ENCODE measurements around the gene FBXL14.

FBXL14 gene

DNA sequence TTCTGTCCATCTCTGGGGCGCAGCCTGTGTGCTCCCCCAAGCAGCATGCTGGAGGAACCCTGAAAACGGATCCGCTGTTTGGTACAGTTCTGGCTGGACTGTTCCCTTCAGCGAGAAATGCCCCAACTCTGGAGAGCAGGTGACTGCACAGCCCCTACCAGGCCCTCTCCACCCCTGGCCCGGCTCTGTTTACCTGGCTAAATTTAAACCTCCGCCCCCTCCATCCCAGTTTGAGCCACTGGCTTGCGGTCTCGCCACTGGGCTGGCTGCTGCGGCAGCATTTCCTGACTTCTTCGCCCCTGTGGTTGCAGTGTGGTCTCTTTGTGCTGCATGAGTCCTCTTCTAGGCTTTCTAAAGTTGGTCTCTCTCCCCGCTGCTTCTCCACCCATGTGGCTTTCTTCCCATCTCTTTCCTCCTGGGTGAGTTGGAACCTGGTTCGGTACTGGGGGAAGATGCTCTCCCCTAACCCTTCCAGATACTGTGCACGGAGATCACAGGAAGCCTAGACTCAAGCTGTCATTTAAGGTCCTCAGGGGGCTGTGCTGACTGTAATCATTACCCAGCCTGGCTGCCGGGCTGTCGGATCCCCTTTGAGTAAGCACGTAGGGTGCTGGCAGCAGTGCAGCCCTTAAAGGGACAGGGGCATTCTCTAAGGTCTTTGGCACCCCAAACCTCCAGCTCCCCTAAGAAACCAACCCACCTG is 60.6 kb downstream of the FBXL14 start:
- DNase-seq (ENCODE audit: low spot score), result no peak

DNA sequence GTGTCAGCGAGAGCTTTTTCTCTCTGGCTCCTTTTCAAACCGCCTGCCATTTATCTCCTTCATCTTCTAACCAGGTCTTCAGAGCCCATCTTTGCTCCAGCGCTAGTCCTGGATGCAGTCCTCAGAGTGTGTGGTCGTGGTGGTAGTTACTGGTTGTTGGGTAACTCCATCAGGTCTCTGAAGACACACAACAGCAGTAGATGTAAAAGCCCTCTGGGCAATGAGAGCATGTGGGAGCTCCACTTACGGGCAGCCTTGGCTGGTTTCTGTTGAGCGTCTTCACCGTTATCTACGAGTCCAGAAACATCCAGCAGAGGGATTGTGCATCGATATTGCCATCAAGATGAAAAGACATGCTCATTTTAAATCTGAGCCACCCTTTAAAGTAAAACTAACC is 61.2 kb downstream of the FBXL14 start:
- DNase-seq (ENCODE audit: low spot score), result peak; percentile 35

DNA sequence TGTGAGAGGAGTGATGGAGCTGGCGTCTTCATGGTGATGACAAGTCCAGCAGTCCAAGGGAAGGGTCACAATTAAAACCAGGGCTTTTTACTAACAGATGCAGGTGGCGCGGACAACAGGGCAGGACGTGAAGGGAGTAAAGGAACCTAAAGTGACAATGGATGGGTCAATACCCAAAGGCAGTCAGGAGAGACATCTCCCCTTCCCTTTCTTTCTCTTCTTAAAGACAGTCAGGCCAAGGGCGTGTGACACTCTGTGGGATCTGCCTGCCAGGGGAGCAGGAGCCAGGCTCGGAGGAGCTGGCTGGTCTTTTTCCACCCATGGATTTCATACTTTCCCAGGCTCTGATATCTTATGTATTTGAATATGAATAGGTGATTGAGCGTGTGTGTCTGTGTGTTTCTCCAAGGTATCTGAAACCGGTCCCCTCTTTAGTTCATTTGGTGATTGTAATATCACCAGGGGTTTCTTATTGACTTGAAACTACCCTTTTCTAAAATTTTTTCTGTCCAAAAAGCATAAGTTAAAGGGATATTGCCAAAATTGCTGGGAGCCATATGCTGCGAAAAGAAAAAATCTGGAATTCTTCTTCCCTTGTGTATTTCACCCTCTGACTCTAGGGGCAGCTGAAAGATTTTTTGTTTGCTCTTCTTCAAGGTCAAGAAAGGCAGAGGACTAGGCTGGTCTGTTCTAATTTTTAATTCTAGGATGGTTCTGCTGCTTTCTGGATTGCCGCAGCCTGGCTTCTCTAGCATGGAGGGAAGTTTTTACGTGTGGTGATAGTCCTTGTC is 61.8 kb downstream of the FBXL14 start:
- DNase-seq (ENCODE audit: low spot score), result peak; percentile 17

DNA sequence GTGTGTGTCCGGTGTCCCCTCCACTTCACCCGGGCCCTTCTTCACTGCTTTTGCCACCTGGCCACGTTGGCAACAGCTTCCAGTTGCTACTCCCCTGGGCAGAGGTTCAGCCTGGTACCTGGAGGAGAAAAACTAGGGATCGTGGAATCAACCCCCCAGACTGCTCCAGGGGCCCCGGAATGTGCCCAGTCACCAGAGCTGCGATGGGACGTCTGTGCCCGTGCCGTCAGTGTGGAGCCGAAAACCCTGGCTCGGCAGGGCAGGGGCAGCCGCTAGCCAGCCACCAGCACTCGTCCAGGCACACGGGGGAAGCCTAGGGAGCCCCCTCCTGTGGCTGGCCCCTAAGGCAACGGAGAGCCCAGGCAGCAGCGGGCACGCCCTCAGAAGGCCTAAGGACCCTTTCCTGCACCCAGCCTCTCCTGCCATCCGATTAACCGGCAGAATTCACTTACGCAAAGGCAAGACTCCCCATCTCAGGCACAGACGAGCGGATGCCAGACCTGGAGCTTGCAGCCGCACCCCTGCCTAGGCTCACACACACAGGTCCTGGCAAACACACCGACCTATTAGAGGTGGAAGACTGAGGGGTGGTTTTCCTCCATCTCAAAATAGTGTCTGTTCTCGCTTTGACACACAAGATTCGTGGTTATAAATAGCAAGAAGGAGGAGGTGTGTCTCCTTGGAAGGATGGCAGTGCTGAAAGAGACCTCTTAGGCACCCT is 62.6 kb downstream of the FBXL14 start:
- DNase-seq (ENCODE audit: low spot score), result no peak

DNA sequence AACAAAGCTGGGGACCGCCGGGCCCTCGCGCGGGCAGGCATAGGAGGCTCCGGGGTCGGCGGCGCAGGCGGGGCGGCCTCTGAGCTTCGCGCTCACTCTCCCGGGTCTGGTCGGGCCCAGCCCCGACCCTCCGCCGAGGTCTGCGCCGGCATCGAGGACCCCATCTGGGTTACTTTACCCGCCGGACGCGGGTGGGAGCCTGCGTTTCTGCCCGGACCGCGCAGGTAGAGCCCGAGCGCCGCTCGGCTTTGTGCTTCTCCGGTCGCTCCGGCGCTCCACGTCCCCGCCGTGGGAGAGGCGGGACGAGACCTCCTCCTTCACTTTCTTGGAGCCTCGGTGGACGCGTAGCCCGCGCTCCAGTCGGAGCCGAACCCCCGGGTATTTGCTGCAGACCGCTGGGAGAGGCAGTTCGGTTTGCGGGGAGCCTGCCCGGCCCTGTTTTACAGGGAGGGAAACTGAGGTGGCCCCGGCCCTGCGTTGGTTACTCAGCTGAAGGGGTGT is 63.2 kb downstream of the FBXL14 start:
- no peak for DNase-seq (ENCODE audit: low spot score)

DNA sequence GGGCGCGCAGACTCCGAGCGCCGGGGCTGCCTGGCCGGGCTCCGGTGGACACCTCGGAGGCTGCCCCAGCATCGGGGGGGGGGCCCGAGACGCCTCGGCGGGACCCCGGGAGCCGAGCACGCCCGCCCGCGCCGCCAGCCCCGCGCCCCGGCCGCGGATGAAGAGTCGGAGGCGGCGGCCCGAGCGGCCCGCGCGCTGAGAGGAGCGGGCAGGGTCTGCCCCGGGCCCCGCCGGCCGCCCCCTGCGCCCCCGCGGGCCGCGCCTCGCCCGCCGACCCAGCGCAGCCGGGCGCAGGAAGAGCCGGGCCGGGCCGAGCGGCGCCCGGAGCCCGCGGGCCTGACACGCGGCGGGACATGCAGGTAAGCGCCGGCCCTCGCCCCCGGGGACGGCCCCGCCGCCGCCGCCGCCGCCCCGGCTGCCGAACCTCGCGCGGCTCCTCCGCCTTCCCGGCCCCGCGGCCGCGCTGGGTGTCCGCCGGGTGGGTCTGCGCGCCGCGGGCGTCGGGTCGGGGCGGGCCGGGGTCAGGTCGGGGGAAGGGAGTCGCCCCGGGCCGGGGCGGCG is 63.7 kb downstream of the FBXL14 start:
- no peak for DNase-seq (ENCODE audit: low spot score)

DNA sequence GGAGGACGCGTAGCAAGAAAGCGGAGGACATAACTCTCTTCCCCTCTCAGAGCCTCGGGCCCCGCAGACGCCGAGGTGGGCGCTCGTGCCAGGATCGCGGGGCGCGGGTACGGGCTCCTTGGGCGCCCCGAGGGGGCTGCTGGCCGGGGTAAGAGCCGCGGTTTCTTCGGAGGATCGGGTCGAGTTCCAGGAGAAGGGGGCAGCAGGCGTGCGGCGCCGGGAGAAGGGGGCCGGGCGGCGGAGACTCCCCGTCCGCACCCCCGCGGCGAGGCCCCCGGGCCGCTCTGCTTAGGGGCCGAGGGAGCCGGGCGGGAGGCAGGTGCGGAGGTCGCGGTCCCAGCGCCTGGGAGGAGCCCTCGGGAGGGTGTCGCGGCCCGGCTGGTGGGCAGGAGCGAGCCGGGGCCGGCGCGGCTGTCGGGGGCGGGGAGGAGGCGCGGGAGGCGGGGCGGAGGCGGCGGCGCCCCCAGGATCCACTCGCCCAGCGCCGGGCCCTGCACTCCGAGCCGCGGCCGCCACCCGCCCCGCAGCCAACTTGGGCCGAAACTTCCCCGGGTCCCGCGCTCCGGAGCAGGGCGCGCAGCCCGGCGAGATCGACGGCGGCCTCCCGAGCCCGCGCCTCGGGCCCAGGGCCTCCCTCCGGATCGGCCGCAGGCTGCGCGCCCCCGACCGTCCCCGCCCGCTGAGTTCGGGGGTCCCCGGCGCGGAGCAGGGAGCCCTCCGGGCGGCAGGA is 64.4 kb downstream of the FBXL14 start:
- DNase-seq (ENCODE audit: low spot score), result no peak

DNA sequence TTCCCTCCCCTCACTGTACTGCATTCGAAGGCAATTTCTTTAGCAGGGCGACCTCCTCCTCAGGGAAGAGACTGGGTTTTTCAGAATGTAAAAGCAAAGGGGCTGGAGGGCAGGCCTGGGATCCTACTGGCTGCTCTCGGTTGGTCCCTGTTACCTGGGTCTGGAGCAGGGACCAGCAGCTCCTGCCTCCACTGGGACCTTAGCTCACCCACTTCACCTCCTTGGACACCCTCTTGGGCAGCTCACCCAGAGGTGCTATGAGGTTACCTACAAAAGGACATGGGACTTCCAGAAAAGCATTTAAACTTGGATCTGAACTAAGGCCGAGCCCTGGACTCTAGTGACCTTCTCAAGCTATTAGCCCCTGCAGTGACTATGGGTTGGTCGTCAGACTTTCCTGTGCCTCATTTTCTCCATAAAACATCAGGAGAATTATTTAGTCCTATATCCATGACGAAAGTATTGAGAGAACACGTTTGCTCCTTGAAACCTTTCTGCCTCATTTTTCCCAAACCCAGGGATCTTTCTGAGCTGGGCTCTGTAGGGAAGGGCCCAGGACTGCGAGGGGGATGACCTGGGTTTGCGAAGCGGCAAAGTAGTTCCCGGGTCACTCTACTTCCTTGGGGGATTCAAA is 65.0 kb downstream of the FBXL14 start:
- DNase-seq (ENCODE audit: low spot score), result no peak

DNA sequence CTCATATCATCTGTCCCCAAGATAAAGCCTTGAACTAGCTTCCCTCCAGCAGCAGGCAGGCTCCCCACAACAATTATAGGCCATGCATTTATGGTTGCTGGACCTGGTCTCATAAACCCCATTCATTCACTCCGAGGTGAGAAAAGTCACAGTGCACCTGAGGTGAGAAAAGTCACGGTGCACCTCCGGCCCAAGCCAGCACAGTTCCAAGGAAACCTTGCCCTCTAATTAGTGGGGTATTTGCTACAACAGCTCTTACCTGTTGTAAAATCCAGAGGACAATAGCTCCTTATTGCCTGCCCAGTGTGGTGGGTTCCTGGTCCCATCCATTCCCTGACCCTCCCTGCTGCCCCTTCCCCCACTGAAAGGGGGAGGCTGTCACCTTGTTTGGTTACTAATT is 65.6 kb downstream of the FBXL14 start:
- no peak for DNase-seq (ENCODE audit: low spot score)

DNA sequence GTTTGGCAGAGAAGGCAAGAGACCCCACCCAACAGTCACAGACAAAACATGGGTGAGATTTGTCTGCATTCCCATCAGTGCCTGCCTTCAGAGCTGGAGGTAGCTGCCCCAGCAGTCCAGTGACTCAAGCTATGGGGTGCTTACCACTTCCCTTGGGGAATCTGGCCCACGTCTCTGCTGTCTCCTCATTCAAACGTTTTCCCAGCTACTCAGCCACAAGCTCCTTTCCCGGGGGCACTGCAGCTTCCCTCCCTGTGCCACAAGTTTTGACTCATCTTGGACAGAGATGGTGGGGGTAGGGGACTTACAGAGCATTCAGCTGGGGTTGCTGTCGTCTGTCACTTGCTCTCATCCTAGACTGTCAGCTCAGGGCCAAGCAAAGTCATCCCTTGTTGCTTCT is 66.6 kb downstream of the FBXL14 start:
- DNase-seq (ENCODE audit: low spot score), result no peak

DNA sequence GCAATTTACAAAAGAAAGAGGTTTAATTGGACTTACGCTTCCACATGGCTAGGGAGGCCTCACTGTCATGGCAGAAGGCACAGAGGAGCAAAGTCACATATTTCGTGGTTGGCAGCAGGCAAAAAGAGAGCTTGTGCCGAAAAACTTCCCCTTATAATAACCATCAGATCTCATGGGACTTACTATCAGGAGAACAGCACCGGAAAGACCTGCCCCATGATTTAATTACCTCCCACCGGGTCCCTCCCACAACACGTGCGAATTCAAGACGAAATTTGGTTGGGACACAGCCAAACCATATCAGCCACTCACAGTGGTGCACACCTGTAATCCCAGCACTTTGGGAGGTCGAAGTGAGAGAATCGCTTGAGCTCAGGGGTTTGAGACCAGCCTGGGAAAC is 68.5 kb downstream of the FBXL14 start:
- DNase-seq (ENCODE audit: low spot score), result no peak

DNA sequence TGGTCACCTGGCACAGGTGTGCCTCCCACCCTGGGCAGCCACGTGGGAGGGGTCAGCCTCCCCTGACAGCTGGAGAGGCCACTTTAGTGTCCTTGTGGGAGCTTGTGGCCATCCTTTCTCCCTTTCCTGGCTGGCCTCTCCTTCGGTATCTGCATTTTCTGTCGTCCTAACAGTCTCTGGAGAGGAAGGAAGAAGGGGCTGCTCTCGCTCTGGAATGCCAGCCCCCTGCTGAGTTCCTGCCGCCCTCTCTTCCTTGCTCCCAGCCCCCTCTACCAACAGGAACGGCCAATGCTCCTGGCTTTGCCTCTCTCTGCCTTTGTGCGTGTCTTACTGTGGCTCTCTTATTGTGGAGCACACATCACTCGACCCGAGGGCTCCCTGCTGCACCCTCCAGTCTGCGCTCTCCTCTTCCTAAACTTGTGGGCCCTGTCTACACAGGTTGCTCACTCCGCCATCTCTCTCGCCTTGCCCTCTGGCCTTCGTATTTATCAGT is 70.8 kb downstream of the FBXL14 start:
- DNase-seq (ENCODE audit: low spot score), result no peak

DNA sequence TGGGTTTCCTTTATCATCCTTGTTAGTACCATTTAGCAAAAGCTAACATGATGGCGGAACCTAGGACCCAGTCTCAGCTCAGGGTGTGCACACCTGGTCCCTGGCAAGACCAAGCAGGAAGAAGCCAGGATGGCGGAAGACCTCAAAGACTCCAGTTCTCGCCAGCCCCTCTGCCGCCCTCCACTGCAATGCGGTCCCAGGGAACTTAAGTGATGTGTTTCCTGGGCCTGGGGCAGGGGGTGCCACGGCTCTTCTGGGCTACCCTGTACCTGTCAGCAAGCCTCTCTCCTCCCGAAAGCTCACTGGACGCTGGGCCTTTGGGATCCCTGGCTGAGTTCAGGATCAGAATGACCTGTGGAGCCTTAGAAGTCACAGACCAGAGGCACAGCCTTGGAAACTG is 71.3 kb downstream of the FBXL14 start:
- DNase-seq (ENCODE audit: low spot score), result no peak

DNA sequence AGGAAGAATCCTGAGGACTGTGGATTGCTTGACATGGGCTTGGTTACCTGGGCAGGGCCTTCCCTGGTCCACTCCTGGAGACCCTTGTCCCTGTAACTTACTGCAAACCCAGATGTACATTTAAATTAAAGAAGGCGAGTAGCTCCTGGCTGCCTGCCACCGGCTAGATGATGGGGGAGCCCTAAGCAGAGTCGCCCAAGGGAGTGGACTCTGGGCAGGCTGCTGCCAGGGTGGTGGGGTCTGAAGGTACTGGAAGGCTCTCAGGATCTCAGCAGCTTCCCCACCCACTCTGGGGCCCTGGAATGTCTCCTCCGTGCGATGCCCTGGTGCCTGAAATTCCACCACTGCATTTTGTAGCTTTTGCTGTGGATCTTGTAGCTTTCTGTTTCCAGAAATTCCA is 74.7 kb downstream of the FBXL14 start:
- DNase-seq (ENCODE audit: low spot score), result no peak

DNA sequence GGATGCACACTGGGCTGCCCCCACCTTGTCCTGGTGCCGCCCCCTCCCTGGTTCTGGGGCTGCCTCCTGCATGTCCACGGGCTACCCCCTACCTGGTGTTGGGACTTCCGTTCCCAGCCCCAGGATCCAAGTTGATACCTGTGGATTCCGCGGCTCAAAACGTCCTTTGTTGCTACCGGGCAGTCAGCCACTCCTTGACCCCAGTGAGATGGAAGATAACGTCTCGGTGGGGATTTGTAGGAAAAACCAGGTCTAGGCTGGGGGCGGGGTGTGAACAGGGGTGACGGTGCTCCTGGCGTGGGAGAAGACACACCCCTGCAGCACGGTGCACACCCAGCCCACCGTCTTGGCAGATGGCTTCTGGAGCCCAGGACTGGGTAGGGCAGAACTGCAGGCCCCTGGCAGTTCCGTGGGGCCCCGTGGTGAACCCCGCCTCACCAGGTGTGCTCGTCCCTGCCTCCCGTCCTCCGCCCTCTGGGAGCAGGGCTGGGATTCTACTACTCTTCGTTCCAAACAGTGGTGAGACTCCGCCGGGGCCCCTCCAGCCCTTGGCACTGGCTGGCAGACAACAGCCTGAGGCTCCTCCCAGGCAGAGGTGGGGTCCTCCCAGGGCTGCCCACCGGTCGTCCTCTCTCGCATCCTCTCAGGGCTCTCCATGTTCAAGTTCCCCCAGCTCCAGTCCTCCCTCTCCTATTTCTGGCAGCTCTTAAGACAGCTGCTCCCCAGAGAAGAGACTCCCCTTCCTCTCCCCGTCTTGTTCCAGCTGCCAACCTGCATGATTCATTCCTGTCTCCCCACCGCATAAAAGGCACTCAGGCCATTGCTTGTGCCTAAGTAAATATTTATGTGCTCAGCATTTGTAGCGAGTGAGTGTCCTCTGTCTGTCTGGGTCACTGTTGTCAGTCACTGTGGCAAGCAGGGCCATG is 75.5 kb downstream of the FBXL14 start:
- no peak for DNase-seq (ENCODE audit: low spot score)

DNA sequence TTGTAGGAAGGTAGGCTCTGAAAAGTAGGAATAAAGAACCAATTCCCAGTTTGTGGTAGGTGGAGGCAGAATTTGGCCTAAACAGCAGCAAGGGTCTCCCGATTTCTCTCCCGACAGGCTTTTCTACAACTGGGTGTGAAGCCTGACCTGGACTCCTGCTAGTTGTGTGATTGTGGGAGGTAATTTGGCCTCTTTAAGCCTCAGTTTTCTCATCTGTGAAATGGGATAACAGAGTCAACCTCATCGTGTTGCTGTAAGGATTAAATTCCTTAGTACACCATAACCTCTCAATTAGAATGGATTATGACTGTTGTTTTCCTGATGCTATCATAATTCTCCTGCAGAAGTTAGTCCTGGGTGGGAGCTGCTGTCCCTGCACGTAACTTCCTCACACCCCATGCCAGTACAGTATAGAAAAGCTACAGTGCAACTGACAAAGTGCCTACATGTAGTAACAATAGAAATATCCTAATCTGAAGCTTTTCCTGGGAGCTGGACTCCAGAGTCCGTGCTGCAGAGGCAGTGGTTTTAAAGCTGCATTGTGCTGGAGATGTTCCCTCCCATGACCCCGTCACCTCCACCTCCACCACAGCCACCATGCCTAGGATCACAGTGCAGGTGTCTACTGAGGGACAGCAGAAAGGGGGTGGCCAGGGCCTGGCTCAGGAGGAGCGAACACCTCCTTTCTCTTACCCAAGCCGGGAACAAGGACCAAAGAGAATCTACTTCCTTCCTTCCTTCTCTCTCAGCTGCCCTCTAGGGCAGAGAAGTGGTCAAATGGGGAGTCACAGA is 76.5 kb downstream of the FBXL14 start:
- DNase-seq (ENCODE audit: low spot score), result no peak

DNA sequence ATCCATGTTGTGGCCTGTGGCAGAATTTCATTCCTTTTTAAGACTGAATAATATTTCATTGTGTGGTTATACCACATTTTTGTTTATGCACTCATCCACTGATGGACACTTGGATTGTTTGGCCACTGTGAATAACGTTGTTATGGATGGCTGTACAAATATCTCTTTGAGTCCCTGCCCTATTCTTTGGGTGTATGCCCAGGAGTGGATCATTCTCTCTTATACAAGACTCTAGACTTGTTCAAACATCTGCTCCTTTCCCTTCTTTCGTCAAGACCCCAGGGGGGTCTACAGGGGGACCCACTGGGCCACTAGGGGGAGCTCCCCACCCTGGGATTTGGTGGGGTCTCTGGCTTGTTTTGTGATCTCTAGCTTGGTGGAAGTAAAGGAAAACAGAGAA is 77.4 kb downstream of the FBXL14 start:
- peak; percentile 29 for DNase-seq (ENCODE audit: low spot score)
